Adrenal gland (tissue), 5 donors: ENCODE measurements around the gene MOK.

ENCODE experiments used
- POLR2A ChIP-seq, 2 donors: fragments of 450-650 bp; IDR thresholded peaks; one replicate each; pipeline ENCODE4 v1.6.1; 2017; ENCODE audit warnings: antibody characterized with exemption in 2 of 2, mild to moderate bottlenecking in 2 of 2, moderate library complexity in 1 of 2
- TF ChIP-seq, protein P1 (sequence below), 6 experiments: fragments of 450-650 bp in 4 of 6; fragments of 200-600 bp in 2 of 6; sonication (generic) in 1 of 6; IDR thresholded peaks; 1 replicate in 5 of 6; 2 replicates in 1 of 6; pipeline versions ENCODE4 v1.5.1 to v1.8.0; 2016 to 2021; ENCODE audit warnings: antibody characterized with exemption in 6 of 6, mild to moderate bottlenecking in 2 of 6, moderate library complexity in 1 of 6
- donor health status: DM: no; HTN: no; CAD: no.

DNA sequence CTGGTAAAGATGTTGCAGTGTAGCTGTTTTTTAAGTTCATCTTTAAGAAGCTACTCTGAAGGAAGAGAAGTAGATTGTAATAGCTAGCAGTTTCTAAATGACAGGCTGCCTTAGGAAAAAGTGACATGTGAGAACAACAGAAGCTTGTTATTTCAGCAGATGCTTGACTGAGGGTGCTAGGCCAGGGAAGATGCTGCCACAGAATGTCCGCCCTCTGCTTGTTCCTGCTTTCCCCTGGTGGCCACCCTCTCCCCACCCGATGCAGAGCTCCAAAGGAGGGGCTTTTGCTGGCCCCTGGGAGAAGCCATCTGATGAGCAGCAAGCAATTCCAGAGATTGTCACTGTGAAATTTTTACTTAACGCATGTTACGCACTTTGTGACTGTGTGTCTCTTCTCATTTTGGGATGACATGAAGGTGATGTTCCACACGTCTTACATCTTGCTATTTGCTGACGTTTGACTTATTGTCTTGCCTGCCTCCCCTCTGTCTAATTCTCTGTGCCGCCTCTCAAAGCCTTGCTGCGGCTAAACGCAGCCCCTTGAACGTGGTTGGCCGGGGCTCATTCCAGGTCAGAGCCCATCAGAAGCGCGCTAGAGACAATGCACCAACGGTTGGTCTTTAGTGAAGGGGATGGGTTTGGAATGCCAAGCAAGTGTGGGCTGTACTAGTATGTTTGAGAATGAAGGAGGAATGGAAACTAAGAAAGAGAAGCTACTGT is 120.5 kb downstream of the MOK start:
- no peak for TF ChIP-seq POLR2A (IDR thresholded peaks at IDR 0.05)
- TF ChIP-seq, protein P1, sequence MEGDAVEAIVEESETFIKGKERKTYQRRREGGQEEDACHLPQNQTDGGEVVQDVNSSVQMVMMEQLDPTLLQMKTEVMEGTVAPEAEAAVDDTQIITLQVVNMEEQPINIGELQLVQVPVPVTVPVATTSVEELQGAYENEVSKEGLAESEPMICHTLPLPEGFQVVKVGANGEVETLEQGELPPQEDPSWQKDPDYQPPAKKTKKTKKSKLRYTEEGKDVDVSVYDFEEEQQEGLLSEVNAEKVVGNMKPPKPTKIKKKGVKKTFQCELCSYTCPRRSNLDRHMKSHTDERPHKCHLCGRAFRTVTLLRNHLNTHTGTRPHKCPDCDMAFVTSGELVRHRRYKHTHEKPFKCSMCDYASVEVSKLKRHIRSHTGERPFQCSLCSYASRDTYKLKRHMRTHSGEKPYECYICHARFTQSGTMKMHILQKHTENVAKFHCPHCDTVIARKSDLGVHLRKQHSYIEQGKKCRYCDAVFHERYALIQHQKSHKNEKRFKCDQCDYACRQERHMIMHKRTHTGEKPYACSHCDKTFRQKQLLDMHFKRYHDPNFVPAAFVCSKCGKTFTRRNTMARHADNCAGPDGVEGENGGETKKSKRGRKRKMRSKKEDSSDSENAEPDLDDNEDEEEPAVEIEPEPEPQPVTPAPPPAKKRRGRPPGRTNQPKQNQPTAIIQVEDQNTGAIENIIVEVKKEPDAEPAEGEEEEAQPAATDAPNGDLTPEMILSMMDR (IDR thresholded peaks at IDR 0.05) = no peak
